Measurements from ENCODE around the gene CLCF1.
"Not testable (repeated sequence)": the region's sequence is repeated elsewhere in the genome, so short reads cannot be mapped to it uniquely, and the experiment has no call there.

The CLCF1 gene

DNA sequence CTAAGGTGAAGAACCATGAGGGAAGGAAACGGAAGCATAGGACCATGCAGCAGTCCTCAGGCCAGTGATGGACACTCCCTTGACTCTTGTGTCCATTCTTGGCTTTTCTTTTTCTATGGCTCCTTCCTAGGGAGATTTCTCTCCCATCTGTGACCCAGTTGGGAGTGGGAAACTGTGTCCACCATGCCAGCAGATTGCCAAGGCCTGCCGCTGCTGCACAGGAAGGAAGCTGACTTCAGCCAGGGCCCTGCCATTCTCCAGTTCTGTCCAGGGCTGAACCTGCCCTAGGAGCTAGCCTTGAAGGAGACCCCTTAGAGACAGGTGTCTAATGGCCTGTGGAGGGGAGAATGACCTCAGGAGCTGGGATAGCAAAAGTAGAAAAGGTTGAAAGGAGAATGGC is 52.7 kb downstream of the CLCF1 start:
- Histone ChIP-seq H3K9me3 (ENCODE audit: control insufficient read depth, low read length) (no peaks in the 10 kb centered on the region), H3K4me1 (ENCODE audit: control insufficient read depth, insufficient read depth, low read length) (peaks cover 7% of the 10 kb centered on the region), H3K4me3 (ENCODE audit: low read length) (no peak overlapping the region), H3K36me3 (ENCODE audit: control insufficient read depth, insufficient read depth, low read length, severe bottlenecking) (no peaks in the 10 kb centered on the region), H3K9ac (ENCODE audit: low read length) (no peak overlapping the region), H3K27me3 (replicated peaks; ENCODE audit: control insufficient read depth, insufficient read depth, low read length) (no peaks in the 10 kb centered on the region)
- no peak for DNase-seq (ENCODE audit: low read depth)

DNA sequence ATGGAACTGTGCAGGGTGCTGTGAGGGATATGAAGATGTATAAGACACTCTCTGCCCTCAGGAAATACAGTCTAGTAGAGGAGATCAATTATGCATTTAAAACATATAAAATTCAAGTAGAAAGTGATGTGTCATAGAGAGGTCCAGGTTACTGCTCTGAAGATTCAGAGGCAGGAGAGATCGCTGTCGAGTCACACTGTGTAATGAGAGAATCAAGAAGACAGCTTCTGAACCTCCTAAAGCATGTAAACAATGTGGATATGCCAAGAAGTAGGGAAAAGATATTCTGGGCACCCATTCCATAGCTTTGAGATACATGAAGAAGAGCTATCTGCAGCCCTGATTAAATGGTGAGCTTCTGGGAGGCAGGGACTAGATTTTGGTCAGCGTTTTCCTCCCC is 53.4 kb downstream of the CLCF1 start:
- H3K9me3 ChIP-seq (ENCODE audit: control insufficient read depth, low read length): no peaks in the 10 kb centered on the region
- no peaks in the 10 kb centered on the region for H3K27me3 ChIP-seq (replicated peaks; ENCODE audit: control insufficient read depth, insufficient read depth, low read length)
- peaks cover 7% of the 10 kb centered on the region for H3K4me1 ChIP-seq (ENCODE audit: control insufficient read depth, insufficient read depth, low read length)
- no peak overlapping the region for H3K9ac ChIP-seq (ENCODE audit: low read length)
- DNase-seq (ENCODE audit: low read depth): peak; percentile 11
- H3K4me3 ChIP-seq (ENCODE audit: low read length): no peak overlapping the region
- no peaks in the 10 kb centered on the region for H3K36me3 ChIP-seq (ENCODE audit: control insufficient read depth, insufficient read depth, low read length, severe bottlenecking)

DNA sequence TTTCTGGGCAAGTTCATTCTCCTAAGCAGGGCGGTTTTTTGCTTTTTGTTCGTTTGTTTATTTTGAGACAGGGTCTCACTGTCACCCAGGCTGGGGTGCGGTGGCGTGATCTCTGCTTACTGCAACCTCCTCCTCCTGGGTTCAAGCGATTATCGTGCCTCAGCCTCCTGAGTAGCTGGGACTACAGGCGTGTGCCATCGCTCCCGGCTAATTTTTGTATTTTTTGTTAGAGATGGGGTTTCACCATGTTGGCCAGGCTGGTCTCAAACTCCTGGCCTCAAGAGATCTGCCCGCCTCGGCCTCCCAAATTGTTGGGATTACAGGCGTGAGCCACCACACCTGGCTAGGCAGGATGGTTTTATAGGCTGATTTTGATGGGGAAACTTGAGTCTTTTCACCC is 54.5 kb downstream of the CLCF1 start:
- H3K27me3 ChIP-seq (replicated peaks; ENCODE audit: control insufficient read depth, insufficient read depth, low read length); DNase-seq (ENCODE audit: low read depth); H3K36me3 ChIP-seq (ENCODE audit: control insufficient read depth, insufficient read depth, low read length, severe bottlenecking); H3K4me1 ChIP-seq (ENCODE audit: control insufficient read depth, insufficient read depth, low read length); H3K9me3 ChIP-seq (ENCODE audit: control insufficient read depth, low read length): not testable (repeated sequence)
- peak overlapping the region; percentile 98 for H3K4me3 ChIP-seq (ENCODE audit: low read length)
- H3K9ac ChIP-seq (ENCODE audit: low read length): peak overlapping the region; percentile 89

DNA sequence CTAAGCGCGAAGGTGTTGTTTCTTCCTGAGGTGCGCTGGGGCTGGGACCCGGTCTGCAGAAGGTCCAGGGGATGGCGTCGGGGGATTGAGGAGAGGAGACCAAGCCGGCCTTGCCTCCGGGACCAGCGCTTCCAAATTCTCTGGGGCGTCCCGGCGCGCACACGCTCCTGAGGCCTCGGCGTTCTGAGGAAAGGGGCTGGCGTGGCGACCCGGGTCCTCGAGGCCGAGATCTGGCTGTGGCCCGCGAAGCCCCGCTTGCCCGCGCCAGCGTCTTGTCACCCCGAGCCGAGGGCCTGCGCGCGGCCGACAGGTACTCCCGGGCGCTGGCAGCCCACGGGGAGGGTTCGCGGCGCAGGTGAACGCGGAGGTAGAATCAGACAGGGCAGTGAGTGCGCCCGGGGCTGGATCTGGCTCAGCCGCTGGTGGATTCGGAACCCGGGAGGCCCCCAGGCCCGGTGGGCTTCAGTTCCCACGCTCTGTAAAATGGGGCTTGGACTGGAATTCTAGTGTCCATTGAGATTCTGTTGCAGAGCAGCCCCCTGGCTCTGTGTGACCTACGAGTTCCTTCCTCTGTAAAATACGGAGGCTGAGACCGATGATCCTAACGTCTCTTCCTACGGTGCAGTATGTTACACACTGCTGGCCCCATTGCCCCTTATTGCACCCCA is 55.4 kb downstream of the CLCF1 start:
- Histone ChIP-seq H3K4me1 (ENCODE audit: control insufficient read depth, insufficient read depth, low read length) (peaks cover 7% of the 10 kb centered on the region), H3K36me3 (ENCODE audit: control insufficient read depth, insufficient read depth, low read length, severe bottlenecking) (no peaks in the 10 kb centered on the region), H3K4me3 (ENCODE audit: low read length) (peak overlapping the region; percentile 98), H3K9me3 (ENCODE audit: control insufficient read depth, low read length) (no peaks in the 10 kb centered on the region), H3K9ac (ENCODE audit: low read length) (peak overlapping the region; percentile 89), H3K27me3 (replicated peaks; ENCODE audit: control insufficient read depth, insufficient read depth, low read length) (no peaks in the 10 kb centered on the region)
- peak; percentile 2 for DNase-seq (ENCODE audit: low read depth)

DNA sequence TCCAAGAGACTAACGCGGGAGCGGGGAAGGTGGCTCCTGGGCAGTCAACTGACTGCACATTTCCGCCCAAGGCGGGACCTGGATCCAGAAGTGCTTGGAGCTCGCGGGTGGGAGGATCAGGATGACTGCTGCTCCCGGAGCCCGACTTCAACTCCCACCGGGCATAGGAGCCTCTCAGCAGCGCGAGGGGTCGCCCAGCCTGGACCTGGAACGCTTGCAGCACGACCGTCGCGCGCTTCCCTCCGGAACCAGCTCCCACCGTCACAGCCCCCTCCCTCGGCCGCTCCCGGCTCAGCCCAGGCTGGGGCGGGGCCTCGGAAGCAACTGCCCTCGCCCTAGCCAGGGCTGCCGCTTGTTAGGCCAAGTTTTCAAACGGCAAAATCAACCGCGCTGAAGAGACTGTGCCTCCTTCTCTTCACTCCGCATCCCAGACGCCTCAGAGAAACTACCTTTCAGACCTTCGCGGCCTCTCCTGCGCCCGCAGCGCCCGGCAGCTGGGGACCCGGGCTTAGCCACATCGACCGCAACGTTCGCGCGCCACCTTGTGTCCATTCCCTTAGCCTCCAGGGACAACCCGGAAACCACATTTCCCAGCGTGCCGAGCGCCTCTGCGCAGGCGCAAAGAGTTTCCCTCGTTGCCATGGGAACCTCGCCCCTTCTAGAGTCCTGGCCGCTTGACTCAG is 56.1 kb downstream of the CLCF1 start:
- peak; percentile 99 for DNase-seq (ENCODE audit: low read depth)
- no peaks in the 10 kb centered on the region for H3K36me3 ChIP-seq (ENCODE audit: control insufficient read depth, insufficient read depth, low read length, severe bottlenecking)
- H3K9ac ChIP-seq (ENCODE audit: low read length): peak overlapping the region; percentile 89
- no peaks in the 10 kb centered on the region for H3K9me3 ChIP-seq (ENCODE audit: control insufficient read depth, low read length)
- H3K4me3 ChIP-seq (ENCODE audit: low read length): peak overlapping the region; percentile 98
- peaks cover 7% of the 10 kb centered on the region for H3K4me1 ChIP-seq (ENCODE audit: control insufficient read depth, insufficient read depth, low read length)
- no peaks in the 10 kb centered on the region for H3K27me3 ChIP-seq (replicated peaks; ENCODE audit: control insufficient read depth, insufficient read depth, low read length)

DNA sequence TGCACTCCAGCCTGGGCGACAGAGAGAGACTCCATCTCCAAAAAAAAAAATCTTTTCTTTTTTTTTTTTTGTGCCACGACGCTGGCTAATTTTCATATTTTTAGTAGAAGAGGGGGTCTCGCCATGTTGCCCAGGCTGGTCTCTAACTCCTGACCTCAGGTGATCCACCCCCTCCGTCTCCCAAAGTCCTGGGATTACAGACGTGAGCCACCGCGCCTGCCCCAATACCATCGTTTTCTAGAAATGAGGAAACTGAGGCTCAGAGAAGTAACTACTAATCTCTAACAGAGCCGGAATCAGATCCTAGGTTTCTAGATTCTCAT is 56.6 kb downstream of the CLCF1 start:
- H3K9me3 ChIP-seq (ENCODE audit: control insufficient read depth, low read length): no peaks in the 10 kb centered on the region

DNA sequence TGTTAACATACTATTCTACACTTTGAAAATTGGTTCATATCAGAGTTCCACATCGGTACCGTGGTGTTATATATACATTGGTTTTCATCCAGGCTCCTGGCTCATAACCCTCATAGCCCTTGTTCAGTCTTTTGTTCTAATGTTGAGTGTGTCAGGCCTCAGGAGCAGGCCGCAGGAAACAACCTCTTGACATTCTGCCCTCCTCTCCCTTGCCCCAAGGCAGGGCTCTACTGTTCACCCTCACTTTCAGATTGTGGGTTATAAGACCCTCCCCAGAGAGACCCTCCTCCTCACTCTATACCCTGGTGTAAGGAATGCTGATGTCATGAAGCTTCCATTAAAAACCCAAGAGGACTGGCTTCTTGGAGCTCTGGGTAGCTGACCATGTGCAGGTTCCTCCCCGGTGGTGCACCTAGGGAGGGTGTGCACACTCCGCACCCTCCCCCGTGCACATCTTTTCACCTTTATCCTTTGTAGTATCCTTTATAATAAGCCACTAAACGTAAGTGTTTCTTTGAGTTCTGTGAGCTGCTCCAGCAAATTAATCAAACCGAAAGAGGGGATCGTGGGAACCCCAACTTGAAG is 58.0 kb downstream of the CLCF1 start:
- H3K4me1 ChIP-seq (ENCODE audit: control insufficient read depth, insufficient read depth, low read length): peaks cover 7% of the 10 kb centered on the region
- no peak for DNase-seq (ENCODE audit: low read depth)
- no peaks in the 10 kb centered on the region for H3K9me3 ChIP-seq (ENCODE audit: control insufficient read depth, low read length)
- H3K9ac ChIP-seq (ENCODE audit: low read length): no peak overlapping the region
- H3K4me3 ChIP-seq (ENCODE audit: low read length): no peak overlapping the region
- H3K27me3 ChIP-seq (replicated peaks; ENCODE audit: control insufficient read depth, insufficient read depth, low read length): no peaks in the 10 kb centered on the region
- peaks cover 4% of the 10 kb centered on the region for H3K36me3 ChIP-seq (ENCODE audit: control insufficient read depth, insufficient read depth, low read length, severe bottlenecking)

More for the DNA sequence above, 56.6 kb downstream of the CLCF1 start:
- Histone ChIP-seq H3K4me3 (ENCODE audit: low read length) (peak overlapping the region; percentile 98), H3K27me3 (replicated peaks; ENCODE audit: control insufficient read depth, insufficient read depth, low read length) (no peaks in the 10 kb centered on the region), H3K4me1 (ENCODE audit: control insufficient read depth, insufficient read depth, low read length) (peaks cover 7% of the 10 kb centered on the region), H3K36me3 (ENCODE audit: control insufficient read depth, insufficient read depth, low read length, severe bottlenecking) (no peaks in the 10 kb centered on the region), H3K9ac (ENCODE audit: low read length) (peak overlapping the region; percentile 89)
- no peak for DNase-seq (ENCODE audit: low read depth)

DNA sequence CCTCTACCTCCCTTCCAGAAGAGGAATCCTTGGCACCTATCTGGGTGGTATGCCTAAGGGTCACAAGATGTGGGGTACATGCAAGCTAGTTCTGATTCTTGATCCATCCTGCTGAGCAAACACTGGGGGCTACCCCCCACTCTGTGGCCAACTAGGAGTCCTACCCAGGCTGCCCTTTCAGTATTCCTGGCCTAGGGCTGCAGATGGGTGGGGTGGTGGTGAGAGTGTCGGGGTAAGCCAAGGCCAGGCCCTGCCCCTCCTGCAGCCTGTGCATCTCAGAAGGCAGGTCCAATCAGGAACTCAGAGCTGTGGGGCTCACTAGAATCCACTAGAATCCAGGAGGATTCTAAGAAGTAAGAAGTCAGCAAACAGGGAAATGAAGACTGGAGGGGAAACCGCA is 59.2 kb downstream of the CLCF1 start:
- no peaks in the 10 kb centered on the region for H3K27me3 ChIP-seq (replicated peaks; ENCODE audit: control insufficient read depth, insufficient read depth, low read length)
- no peaks in the 10 kb centered on the region for H3K9me3 ChIP-seq (ENCODE audit: control insufficient read depth, low read length)
- no peak overlapping the region for H3K4me3 ChIP-seq (ENCODE audit: low read length)
- no peak for DNase-seq (ENCODE audit: low read depth)
- H3K36me3 ChIP-seq (ENCODE audit: control insufficient read depth, insufficient read depth, low read length, severe bottlenecking): peaks cover 10% of the 10 kb centered on the region
- H3K4me1 ChIP-seq (ENCODE audit: control insufficient read depth, insufficient read depth, low read length): peaks cover 7% of the 10 kb centered on the region
- no peak overlapping the region for H3K9ac ChIP-seq (ENCODE audit: low read length)

Data from adipocyte (in vitro differentiated cells).